GM21723 (cell line): ENCODE data around the gene TGFBR2.
"Not testable (repeated sequence)": the region's sequence is repeated elsewhere in the genome, so short reads cannot be mapped to it uniquely, and the experiment has no call there.

Experiments used
- ATAC-seq: cut with Tn5 transposase; IDR thresholded peaks from one replicate; pipeline ENCODE4 v1.9.1; 2021; ENCODE audit warnings: mild to moderate bottlenecking, moderate library complexity; ENCODE audit not compliant: unreplicated experiment

Gene TGFBR2

GRCh38 chr3:30617653-30618052 is 11.3 kb downstream of the TGFBR2 start:
- ATAC-seq: no peak

GRCh38 chr3:30618526-30618925 is 12.1 kb downstream of the TGFBR2 start:
- no peak for ATAC-seq

- no peak for ATAC-seq
Measured at GRCh38 chr3:30619318-30619717, 12.9 kb downstream of the TGFBR2 start.

GRCh38 chr3:30620402-30621360 is 14.3 kb downstream of the TGFBR2 start:
- no peak for ATAC-seq

- ATAC-seq: no peak
Measured at GRCh38 chr3:30621576-30621975, 15.2 kb downstream of the TGFBR2 start.

GRCh38 chr3:30622047-30622545 is 15.7 kb downstream of the TGFBR2 start:
- ATAC-seq: no peak

GRCh38 chr3:30622790-30623189 is 16.4 kb downstream of the TGFBR2 start:
- no peak for ATAC-seq

- no peak for ATAC-seq
Measured at GRCh38 chr3:30623351-30623750, 16.9 kb downstream of the TGFBR2 start.

GRCh38 chr3:30624480-30624879 is 18.1 kb downstream of the TGFBR2 start:
- ATAC-seq: not testable (repeated sequence)

GRCh38 chr3:30625541-30626438 is 19.4 kb downstream of the TGFBR2 start:
- ATAC-seq: no peak

GRCh38 chr3:30626443-30627180 is 20.2 kb downstream of the TGFBR2 start:
- no peak for ATAC-seq

GRCh38 chr3:30628205-30628900 is 22.0 kb downstream of the TGFBR2 start:
- no peak for ATAC-seq

- ATAC-seq: no peak
Measured at GRCh38 chr3:30628901-30629590, 22.6 kb downstream of the TGFBR2 start.

- no peak for ATAC-seq
Measured at GRCh38 chr3:30629746-30630145, 23.3 kb downstream of the TGFBR2 start.

- ATAC-seq: no peak
Measured at GRCh38 chr3:30630238-30631030, 24.0 kb downstream of the TGFBR2 start.

GRCh38 chr3:30631243-30631904 is 25.0 kb downstream of the TGFBR2 start:
- ATAC-seq: no peak

GRCh38 chr3:30632065-30632464 is 25.7 kb downstream of the TGFBR2 start:
- ATAC-seq: no peak

- ATAC-seq: no peak
Measured at GRCh38 chr3:30632521-30632920, 26.1 kb downstream of the TGFBR2 start.
